HG02798 (cell line): ENCODE measurements around the gene RNF182.
"Not testable (repeated sequence)": the region's sequence is repeated elsewhere in the genome, so short reads cannot be mapped to it uniquely, and the experiment has no call there.

Source experiments
- ATAC-seq: cut with Tn5 transposase; IDR thresholded peaks from one replicate; pipeline ENCODE4 v1.9.1; 2021; ENCODE audit warnings: mild to moderate bottlenecking; ENCODE audit not compliant: unreplicated experiment, poor library complexity

The RNF182 gene

GRCh38 chr6:13993416-13993815 lies 68.7 kb downstream of the RNF182 start:
- ATAC-seq: no peak

GRCh38 chr6:13998356-13998755 lies 73.6 kb downstream of the RNF182 start:
- no peak for ATAC-seq

- no peak for ATAC-seq
These were observed 76.1 kb downstream of the RNF182 start for GRCh38 chr6:14000901-14001300.

- no peak for ATAC-seq
These were observed 76.7 kb downstream of the RNF182 start for GRCh38 chr6:14001329-14002012.

- no peak for ATAC-seq
These were observed 77.6 kb downstream of the RNF182 start for GRCh38 chr6:14002176-14002947.

- no peak for ATAC-seq
These were observed 79.5 kb downstream of the RNF182 start for GRCh38 chr6:14004258-14004657.

GRCh38 chr6:14008809-14009208 lies 84.1 kb downstream of the RNF182 start:
- ATAC-seq: no peak

- ATAC-seq: no peak
These were observed 84.7 kb downstream of the RNF182 start for GRCh38 chr6:14009431-14009830.

- ATAC-seq: no peak
These were observed 85.5 kb downstream of the RNF182 start for GRCh38 chr6:14010275-14010674.

GRCh38 chr6:14012313-14013030 lies 87.7 kb downstream of the RNF182 start:
- no peak for ATAC-seq

GRCh38 chr6:14015964-14016363 lies 91.2 kb downstream of the RNF182 start:
- no peak for ATAC-seq

- ATAC-seq: no peak
These were observed 91.7 kb downstream of the RNF182 start for GRCh38 chr6:14016432-14016831.

GRCh38 chr6:14016935-14017625 lies 92.3 kb downstream of the RNF182 start:
- ATAC-seq: no peak

GRCh38 chr6:14017626-14018475 lies 93.1 kb downstream of the RNF182 start:
- no peak for ATAC-seq

- not testable (repeated sequence) for ATAC-seq
These were observed 93.8 kb downstream of the RNF182 start for GRCh38 chr6:14018559-14018958.

- ATAC-seq: no peak
These were observed 95.8 kb downstream of the RNF182 start for GRCh38 chr6:14020551-14020950.

GRCh38 chr6:14021449-14021848 lies 96.7 kb downstream of the RNF182 start:
- no peak for ATAC-seq

GRCh38 chr6:14022673-14023072 lies 97.9 kb downstream of the RNF182 start:
- ATAC-seq: no peak

- no peak for ATAC-seq
These were observed 99.1 kb downstream of the RNF182 start for GRCh38 chr6:14023855-14024254.

GRCh38 chr6:14025160-14025559 lies 100.4 kb downstream of the RNF182 start:
- no peak for ATAC-seq
